Kidney (tissue), 14 donors: ENCODE results near the gene NEU1. TPM values are rescaled to one million over a fixed set of nuclear protein-coding genes. Genes with fewer than 3 reads are reported as not detected.

Experiments
- DNase-seq, 5 donors: peaks; one replicate each; pipeline ENCODE4 v3.0.0-alpha.2; 2013 to 2020
- FAIRE-seq: peaks from 2 replicates; lab custom pipeline; 2012; peaks lifted over from hg19 to GRCh38; lab: Jason Lieb, UNC
- H3K27ac ChIP-seq, 2 donors: one replicate each; pipeline ENCODE4 v1.7.0; 2013; ENCODE audit warnings: low read depth in 2 of 2, low read length in 2 of 2, inconsistent platforms in 1 of 2
- H3K27me3 ChIP-seq: one replicate; pipeline ENCODE4 v1.7.1; 2013; ENCODE audit warnings: low read length, inconsistent platforms; ENCODE audit not compliant: control insufficient read depth, insufficient read depth
- H3K36me3 ChIP-seq, 3 donors: one replicate each; pipeline versions ENCODE4 v1.7.0 to v1.7.1; 2013; ENCODE audit warnings: low read length in 3 of 3, control low read depth in 1 of 3, inconsistent platforms in 1 of 3; ENCODE audit not compliant: insufficient read depth in 3 of 3, control insufficient read depth in 2 of 3
- H3K4me1 ChIP-seq, 3 donors: one replicate each; pipeline versions ENCODE4 v1.7.0 to v1.7.1; 2013; ENCODE audit warnings: low read length in 3 of 3, inconsistent platforms in 1 of 3, low read depth in 1 of 3; ENCODE audit not compliant: control insufficient read depth in 2 of 3, insufficient read depth in 2 of 3
- H3K4me3 ChIP-seq, 3 donors: one replicate each; pipeline versions ENCODE4 v1.7.0 to v1.8.1; 2013; ENCODE audit warnings: low read length in 3 of 3, control low read depth in 1 of 3, inconsistent platforms in 1 of 3
- H3K9ac ChIP-seq, 3 donors: one replicate each; pipeline versions ENCODE4 v1.7.0 to v1.7.1; 2013; ENCODE audit warnings: low read length in 3 of 3, control low read depth in 1 of 3, inconsistent platforms in 1 of 3
- H3K9me3 ChIP-seq, 3 donors: one replicate each; pipeline versions ENCODE4 v1.7.0 to v1.7.1; 2013; ENCODE audit warnings: low read length in 3 of 3, control low read depth in 1 of 3, inconsistent platforms in 1 of 3; ENCODE audit not compliant: control insufficient read depth in 2 of 3, insufficient read depth in 1 of 3
- intact Hi-C: fragments of 100-400 bp; cut with DNase I; formaldehyde crosslinking; loops from one replicate; pipeline ENCODE4 v1.11.1; 2022
- polyA plus RNA-seq: library from polyadenylated mRNA; stranded (reverse); fragments of 350-450 nt; fragmentation: Illumina TruSeq; extraction: RNeasy Lipid Tissue Mini Kit (QIAGEN cat#74804); gene quantifications from one replicate; pipeline ENCODE4 v1.2.3, GENCODE V29; 2014; ENCODE audit warnings: low read depth, low replicate concordance; ENCODE audit not compliant: insufficient read depth
- total RNA-seq: library from RNA; stranded (reverse); fragmentation: NEBNext Ultra II Directional; extraction: Animal tissue kit (Norgen Biotek cat#: 25700); gene quantifications from one replicate; pipeline ENCODE4 v1.2.1, GENCODE V29; 2021
- TF ChIP-seq, protein P1 (sequence below): IDR thresholded peaks from 3 replicates; pipeline ENCODE4 v1.5.1; 2012; ENCODE audit warnings: mild to moderate bottlenecking, moderate library complexity, borderline replicate concordance; ENCODE audit not compliant: insufficient read depth; ENCODE audit errors: extremely low read depth
- donor health status: control.
- donor health status: control.
- donor health status: control.
- donor health status: control.
- donor health status: control.
- donor health status: DM: yes; HTN: yes; CAD: no.
- donor health status: Normal renal cell carcinoma (clear cell type).

Gene NEU1
- total and polyA plus RNA-seq, 2 donors from 2014 or later, result 66.9 to 131 TPM

DNA sequence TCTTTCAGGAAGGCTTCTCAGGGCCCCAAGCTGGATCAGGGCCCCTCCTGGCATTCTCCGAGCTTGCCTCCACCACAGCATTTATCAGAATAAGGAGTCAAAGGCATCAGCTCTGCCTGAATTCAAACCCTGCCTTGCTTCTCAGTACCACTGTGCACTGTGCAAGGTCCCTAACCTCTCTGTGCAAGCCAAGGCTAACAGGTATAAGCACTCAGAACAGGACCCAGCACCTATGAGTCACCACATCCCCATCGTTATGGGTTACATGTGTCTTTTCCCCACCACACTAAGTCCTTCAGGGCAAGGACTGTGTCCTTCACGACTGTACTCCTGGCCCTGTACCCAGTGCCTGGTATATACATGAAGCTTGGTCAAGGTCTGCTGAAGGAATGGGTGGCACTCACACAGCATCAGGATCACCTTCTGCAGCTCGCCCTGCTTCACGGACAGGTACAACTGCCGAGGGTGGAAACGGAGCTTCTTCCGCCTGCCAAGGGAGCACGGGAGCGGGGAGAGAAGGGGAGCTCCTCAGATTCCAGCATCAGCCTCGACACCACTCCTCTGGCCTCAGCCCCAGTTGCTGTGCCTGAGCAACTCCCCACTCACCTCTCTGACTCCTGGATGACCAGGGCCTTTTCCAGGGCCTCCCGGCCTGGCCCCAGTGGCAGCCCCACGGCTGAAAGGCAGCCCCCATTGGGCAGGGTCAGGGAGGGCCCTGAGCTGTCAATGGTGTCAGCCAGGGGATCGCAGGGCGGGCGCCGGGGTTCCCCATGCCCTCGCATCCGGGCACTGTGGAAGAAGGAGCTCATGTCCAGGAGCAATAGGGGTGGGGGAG is 24.8 kb upstream of the NEU1 start:
- no peak for FAIRE-seq
- peaks cover 8 to 39% (median 22%) of the 10 kb centered on the region in 3 donors for H3K36me3 ChIP-seq

DNA sequence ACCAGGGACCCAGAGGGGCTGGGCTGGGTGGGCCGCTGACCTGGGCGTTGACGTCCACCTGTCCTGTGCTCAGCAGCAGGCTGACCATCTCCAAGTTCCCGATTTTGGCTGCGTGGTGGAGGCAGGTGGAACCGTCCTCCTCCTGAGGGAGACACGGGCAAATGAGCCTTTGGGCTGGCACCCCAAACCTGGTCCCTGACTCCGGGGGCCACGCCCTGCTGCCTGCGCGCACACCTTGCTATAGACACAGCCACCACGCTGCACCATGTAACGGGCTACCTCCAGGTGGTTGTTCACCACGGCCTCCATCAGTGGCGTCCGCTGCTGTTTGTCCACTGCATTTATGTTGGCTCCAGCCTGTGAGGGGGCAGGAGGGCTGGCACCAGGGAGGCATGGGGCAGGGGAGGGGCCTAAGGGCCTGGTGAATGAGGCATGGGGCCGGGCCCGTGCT is 23.9 kb upstream of the NEU1 start:
- FAIRE-seq (no peak), DNase-seq (peak in 1 of 5 donors; percentile 68)
- intact Hi-C loops, result no loop called here
- Histone ChIP-seq H3K36me3 (peaks cover 6 to 39% (median 22%) of the 10 kb centered on the region in 3 donors), H3K4me1 (peaks cover 0 to 2% (median 0%) of the 10 kb centered on the region in 3 donors), H3K9ac (no peak overlapping the region), H3K27ac (no peak overlapping the region), H3K9me3 (no peaks in the 10 kb centered on the region), H3K27me3 (no peaks in the 10 kb centered on the region), H3K4me3 (no peak overlapping the region)
- TF ChIP-seq, protein P1, sequence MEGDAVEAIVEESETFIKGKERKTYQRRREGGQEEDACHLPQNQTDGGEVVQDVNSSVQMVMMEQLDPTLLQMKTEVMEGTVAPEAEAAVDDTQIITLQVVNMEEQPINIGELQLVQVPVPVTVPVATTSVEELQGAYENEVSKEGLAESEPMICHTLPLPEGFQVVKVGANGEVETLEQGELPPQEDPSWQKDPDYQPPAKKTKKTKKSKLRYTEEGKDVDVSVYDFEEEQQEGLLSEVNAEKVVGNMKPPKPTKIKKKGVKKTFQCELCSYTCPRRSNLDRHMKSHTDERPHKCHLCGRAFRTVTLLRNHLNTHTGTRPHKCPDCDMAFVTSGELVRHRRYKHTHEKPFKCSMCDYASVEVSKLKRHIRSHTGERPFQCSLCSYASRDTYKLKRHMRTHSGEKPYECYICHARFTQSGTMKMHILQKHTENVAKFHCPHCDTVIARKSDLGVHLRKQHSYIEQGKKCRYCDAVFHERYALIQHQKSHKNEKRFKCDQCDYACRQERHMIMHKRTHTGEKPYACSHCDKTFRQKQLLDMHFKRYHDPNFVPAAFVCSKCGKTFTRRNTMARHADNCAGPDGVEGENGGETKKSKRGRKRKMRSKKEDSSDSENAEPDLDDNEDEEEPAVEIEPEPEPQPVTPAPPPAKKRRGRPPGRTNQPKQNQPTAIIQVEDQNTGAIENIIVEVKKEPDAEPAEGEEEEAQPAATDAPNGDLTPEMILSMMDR, result no peak

More for the DNA sequence above, 24.8 kb upstream of the NEU1 start:
- TF ChIP-seq, protein P1, result no peak
- no peak overlapping the region for H3K4me3 ChIP-seq
- no peak overlapping the region for H3K9ac ChIP-seq
- H3K27ac ChIP-seq, result no peak overlapping the region
- intact Hi-C loops, result no loop called here
- H3K9me3 ChIP-seq, result no peaks in the 10 kb centered on the region
- H3K4me1 ChIP-seq, result peaks cover 0 to 2% (median 0%) of the 10 kb centered on the region in 3 donors
- no peaks in the 10 kb centered on the region for H3K27me3 ChIP-seq
- no peak for DNase-seq

DNA sequence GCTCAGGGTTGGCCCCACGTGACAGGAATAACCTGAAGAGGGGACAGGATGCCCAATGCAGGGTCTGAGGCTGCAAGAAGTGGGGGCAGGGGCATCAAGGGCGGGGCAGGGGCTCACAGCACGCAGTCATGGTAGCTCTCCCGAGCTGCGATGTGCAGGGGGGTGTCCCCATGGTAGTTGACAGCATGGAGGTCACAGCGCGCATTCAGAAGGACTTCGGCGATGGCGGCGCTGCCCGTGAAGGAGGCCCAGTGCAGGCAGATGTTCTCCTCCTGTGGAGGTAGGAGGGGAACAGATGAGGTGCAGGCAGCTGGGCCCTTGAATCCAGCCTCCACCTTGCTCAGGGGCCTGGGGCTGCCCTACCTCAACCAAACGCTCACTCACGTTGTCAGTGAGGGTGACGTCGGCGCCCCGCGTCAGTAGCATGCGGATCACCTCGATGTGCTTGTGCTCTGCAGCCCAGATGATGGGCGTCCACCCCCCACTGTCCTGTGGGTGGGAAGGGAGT is 22.0 kb upstream of the NEU1 start:
- intact Hi-C loops, result no loop called here
- H3K4me1 ChIP-seq, result peaks cover 0 to 2% (median 0%) of the 10 kb centered on the region in 3 donors
- H3K9me3 ChIP-seq, result no peaks in the 10 kb centered on the region
- no peaks in the 10 kb centered on the region for H3K27me3 ChIP-seq
- H3K27ac ChIP-seq, result no peak overlapping the region
- no peak overlapping the region for H3K4me3 ChIP-seq
- H3K36me3 ChIP-seq, result peaks cover 2 to 51% (median 27%) of the 10 kb centered on the region in 3 donors
- no peak overlapping the region for H3K9ac ChIP-seq
- DNase-seq (peak in 1 of 5 donors; percentile 69), FAIRE-seq (no peak)
- TF ChIP-seq, protein P1, result no peak
